ENCODE measurements around the gene CDON.

- TF ChIP-seq CTCF (IDR thresholded peaks at IDR 0.05) (no peak), ZFX (IDR thresholded peaks at IDR 0.05; ENCODE audit: borderline replicate concordance) (no peak)
Observed at GRCh38 chr11:125953401-125953935, 109.2 kb downstream of the CDON start.

All from 22Rv1 (cell line).